GM18861 (cell line): Measurements from ENCODE around the gene HAVCR1.
"Not testable (repeated sequence)": the region's sequence is repeated elsewhere in the genome, so short reads cannot be mapped to it uniquely, and the experiment has no call there.

ENCODE experiments used
- ATAC-seq: cut with Tn5 transposase; IDR thresholded peaks from one replicate; pipeline ENCODE4 v1.9.1; 2021; ENCODE audit not compliant: unreplicated experiment

The HAVCR1 gene

GRCh38 chr5:157051604-157052245, 7.2 kb downstream of the HAVCR1 start:
- no peak for ATAC-seq

DNA sequence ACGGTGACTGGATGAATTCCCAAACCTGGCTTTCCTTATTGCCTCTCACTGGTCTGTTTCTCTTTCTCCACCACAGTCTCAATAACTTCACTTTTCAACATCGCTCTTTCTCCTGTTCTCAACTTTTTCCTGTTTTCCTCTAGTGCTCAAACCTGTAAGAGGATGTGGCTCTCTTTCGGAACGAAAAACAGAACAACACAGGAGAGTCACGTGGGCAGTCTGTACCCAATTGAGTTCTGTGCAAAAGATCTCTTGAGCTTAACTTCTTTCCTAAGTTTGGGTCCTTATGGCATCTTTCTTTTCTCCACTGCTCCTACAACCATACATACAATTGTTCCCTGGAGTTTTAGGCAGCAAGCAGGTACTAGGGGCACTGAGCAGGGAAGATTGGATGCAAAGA, 8.9 kb downstream of the HAVCR1 start:
- no peak for ATAC-seq

DNA sequence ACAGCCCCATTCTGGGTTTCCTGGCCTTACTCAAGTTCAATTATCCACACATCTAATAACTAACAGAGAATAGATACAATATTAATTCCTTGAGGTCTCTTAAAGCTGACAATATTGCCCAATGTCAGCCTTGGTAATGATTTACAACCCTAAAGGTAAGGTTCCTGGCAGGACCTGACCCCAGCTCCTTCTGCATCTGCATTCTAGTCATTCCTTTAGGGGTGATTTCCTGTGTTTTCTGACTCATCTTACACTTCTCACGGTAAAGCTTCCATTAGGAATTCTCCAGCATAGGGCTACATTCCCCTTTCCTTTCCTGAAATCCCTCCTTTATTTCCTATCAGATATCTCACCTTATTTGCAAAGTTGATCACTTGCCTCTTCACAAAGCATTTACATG, 9.3 kb downstream of the HAVCR1 start:
- no peak for ATAC-seq

GRCh38 chr5:157047898-157048297, 11.0 kb downstream of the HAVCR1 start:
- no peak for ATAC-seq

DNA sequence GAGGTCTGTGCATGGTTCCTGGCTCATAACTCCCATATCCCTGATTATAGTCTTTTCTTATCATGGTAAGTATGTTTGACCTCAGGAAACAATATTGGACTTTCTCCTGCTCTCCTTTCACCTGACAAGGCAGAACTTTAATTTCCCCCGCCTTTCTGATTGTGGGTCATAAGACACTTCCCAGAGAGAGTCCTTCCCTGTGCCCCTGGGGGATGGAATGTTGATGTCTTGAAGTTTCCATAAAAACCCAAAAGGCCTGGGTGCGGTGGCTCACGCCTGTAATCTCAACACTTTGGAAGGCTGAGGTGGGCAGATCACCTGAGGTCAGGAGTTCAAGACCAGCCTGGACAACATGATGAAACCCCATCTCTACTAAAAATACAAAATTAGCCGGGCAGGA, 11.9 kb downstream of the HAVCR1 start:
- not testable (repeated sequence) for ATAC-seq

DNA sequence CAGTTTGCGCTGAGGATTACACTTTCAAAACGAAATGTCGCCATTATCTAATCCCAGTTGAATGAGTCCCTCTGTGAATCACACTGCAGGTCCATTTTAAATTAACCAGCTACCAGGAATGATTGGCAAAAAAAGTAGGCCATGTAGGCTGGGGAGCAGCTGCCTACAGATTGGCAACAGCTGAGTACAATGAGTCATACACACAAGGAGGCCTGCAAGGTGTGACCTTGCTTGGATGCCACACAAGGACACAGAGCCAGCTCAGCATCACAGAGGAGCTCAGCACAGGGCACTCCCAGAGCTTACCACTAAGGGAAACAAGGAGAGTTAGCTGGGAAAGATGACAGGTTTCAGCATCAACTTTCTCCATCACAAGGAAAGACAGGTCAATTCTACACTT, 12.9 kb downstream of the HAVCR1 start:
- no peak for ATAC-seq

DNA sequence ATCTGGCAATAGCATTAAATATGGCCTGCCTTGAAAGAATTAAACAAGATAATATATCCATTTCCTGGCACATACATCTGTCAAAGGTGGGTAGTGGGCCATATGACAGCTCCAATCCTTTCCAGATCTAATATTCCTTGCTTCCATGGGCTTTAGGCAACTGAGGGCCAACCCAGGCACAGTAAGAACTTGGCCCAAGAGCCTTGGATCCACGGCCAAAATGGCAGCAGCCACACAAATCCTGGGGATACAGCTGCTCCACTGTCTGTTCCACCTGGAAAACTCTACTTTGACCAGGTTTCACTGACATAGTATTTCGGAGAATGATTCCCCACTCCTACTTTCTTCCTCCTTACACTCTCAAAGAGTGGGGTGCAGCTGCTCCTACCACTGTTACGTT, 13.3 kb downstream of the HAVCR1 start:
- no peak for ATAC-seq

GRCh38 chr5:157038568-157039187, 20.2 kb downstream of the HAVCR1 start:
- no peak for ATAC-seq

GRCh38 chr5:157034106-157035072, 24.5 kb downstream of the HAVCR1 start:
- not testable (repeated sequence) for ATAC-seq

DNA sequence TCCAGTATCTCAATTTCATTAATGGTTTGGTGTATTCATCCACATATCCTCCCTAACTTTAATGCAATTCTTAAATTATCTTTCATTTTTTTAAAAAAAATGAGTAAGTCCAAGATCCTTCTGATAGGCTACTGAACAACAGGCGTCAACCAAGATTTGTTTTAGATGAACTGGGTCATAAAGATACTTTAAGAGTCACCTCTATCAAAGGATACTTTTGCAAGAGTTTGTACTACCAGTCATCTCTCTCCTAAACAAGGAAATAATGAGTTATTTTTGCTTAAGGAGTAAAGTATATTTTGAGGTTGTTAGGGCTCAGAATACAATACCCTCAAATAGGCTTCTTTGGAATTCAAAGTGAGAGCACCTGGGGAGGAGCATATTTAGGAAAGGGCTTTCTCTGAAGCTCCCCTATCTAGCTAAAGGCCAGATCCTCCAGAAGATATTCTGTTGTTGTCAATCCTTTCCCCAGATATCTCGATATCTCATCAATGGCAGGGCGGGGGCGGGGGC, 25.8 kb downstream of the HAVCR1 start:
- ATAC-seq, result no peak

DNA sequence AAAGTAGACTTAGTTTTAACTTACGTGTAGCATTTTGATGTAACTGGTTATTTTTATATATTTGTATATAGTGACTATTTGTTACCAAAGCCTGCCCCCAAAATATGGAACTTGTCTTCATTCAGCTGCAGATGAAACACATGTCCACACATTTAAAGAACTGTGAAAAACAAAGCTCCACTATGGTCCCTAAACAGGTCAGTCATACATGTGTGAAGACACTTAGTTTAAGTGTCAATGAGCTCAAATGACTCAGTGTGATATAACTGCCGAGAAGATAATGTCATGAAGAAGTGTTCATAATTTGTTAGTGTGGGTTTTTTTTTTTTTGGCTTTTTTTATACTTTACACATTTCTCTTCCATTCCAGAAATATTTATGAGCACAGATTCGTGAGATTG, 28.2 kb downstream of the HAVCR1 start:
- ATAC-seq, result no peak

DNA sequence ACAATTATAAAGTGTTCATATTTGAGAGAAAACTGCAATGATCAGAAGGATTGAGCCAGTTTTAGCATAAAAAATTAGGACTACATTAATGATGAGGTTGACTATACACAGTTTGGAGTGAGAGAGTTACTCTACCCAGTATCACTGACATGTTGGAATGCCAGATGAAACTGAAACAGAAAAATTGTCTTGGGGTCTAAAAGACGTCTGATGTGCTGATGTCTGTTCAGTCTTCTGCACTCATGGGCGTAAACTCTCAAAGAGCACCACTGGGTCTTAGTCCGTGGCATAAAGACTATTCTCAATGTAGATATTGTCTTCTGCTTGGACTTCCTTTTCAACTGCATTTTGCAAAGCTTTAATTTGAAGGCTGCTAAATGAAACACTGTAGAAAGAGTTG, 29.5 kb downstream of the HAVCR1 start:
- no peak for ATAC-seq

DNA sequence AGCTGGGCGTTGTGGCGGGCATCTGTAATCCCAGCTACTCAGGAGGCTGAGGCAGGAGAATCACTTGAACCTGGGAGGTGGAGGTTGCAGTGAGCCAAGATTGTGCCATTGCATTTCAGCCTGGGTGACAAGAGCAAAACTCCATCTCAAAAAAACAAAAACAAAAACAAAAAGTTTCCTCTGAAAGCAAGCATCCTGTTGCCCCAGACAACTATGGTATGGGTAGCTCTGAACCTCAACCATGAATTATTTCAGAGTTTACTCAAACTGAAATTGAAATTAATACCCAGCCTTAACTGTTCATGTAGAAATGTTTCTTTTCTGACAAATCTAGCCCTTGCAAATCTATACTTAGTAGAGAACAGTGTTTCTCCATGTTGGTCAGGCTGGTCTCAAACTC, 31.3 kb downstream of the HAVCR1 start:
- peak; percentile 97 for ATAC-seq

DNA sequence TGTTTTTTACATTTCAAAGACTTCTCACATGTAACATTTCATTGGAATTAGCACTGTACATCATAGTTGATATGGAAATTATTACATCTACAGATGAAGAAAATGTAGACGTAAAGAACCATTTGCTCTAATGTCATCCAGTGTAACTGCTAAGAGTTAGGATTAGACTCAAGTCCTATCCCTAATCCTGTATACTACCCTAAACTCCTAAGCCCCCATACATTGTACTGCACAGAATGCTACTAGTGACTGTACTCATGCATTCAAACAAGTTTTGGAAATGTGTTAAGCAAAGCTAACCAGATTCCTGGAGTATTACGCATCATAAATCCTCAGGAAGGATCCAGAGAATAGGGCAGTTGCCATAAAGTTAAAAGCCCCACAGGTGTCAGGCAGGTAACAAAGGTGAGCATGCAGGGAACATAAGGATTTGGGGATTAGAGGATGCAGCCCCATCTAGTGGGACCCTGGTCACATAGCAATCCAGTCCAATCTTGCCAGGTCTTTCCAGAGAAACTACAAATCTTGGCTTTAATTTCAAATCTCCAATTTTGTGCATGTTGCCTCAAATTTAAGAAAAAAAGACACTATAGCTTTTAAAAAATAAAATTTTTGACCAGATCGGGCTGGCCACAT, 32.0 kb downstream of the HAVCR1 start:
- no peak for ATAC-seq

- no peak for ATAC-seq
Measured at GRCh38 chr5:157025093-157025698, 33.7 kb downstream of the HAVCR1 start.

GRCh38 chr5:157024208-157024959, 34.5 kb downstream of the HAVCR1 start:
- no peak for ATAC-seq

- ATAC-seq, result no peak
Measured at GRCh38 chr5:157022024-157022423, 36.9 kb downstream of the HAVCR1 start.

GRCh38 chr5:157020511-157021222, 38.2 kb downstream of the HAVCR1 start:
- no peak for ATAC-seq

DNA sequence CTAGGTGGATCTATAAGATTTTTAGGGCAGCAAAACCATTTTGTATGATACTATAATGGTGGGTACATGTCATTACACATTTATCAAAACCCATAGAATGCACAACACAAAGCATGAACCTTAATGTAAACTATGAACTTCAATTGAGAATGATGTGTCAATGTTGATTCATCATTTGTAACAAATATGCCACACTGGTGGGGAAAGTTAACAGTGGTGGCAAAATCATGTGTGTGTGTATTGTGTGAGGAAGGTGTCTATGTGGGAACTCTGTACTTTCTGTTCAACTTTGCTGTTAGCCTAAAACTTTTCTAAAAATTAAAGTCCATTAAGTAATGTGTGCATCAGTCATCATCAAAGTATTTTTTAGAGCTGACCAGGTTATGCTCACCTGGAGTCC, 38.9 kb downstream of the HAVCR1 start:
- no peak for ATAC-seq
